ENCODE data around the gene ITPKB.

ITPKB gene

DNA sequence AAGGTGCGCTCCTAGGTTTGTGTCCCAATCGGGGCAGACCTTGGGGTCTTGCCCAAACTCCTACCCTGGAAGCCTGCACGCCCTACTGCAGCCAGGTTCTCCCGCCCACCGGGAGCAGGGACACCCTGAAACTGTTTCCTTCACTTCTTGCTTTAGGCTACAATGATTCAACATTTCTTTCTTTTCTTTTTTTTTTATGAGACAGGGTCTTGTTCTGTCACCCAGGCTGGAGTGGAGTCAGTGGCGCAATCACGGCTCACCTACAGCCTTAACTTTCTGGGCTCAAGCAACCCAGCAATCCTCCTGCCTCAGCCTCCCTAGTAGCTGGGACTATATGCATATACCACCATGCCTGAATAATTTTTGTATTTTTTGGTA, 75.8 kb downstream of the ITPKB start:
- no peak for DNase-seq

GRCh38 chr1:226662642-226663326, 76.3 kb downstream of the ITPKB start:
- peak; percentile 69 for DNase-seq

- no peak for DNase-seq
Measured at GRCh38 chr1:226661965-226662364, 77.1 kb downstream of the ITPKB start.

DNA sequence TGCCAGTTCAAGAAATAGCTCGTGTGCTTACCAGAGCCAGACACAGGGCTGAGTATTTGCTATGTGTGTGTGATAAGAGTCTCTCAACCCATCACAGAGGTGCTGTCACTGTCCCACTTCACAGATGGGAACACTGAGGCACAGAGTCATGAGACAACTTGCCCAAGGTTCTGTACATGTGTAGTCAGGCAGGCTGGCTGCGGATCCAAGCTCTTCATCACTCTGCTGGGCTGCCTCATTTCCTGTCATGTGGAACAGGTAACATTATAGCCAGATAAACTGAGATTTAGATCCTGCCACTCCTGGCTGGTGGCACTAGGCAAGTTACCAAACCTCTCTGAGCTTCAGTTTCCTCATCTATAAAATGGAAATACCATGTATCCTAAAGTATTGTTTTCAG, 77.8 kb downstream of the ITPKB start:
- no peak for DNase-seq

GRCh38 chr1:226660410-226661182, 78.5 kb downstream of the ITPKB start:
- DNase-seq = no peak

GRCh38 chr1:226659641-226660040, 79.4 kb downstream of the ITPKB start:
- DNase-seq = no peak

DNA sequence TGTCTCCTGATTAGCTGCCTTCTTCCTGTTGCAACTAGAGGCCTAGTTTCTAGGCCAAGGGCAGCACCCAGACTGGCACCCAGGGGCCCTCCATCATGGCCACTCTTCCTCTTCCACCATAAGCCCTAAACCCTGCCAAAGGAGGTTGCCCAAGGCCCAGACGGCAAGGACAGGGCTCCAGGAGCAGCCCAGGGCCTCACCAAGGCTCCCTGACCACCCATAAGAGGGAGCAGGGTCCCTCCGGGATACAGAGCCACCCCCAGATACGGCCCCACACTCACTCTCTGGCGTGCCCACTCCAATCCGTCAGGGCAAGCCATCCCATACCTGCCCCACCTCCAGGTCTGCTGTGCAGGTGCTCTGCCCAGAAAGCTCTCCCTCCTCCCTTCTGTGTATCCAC, 79.9 kb downstream of the ITPKB start:
- DNase-seq = no peak

- no peak for DNase-seq
Measured at GRCh38 chr1:226658546-226659125, 80.4 kb downstream of the ITPKB start.

GRCh38 chr1:226657895-226658545, 81.1 kb downstream of the ITPKB start:
- no peak for DNase-seq

DNA sequence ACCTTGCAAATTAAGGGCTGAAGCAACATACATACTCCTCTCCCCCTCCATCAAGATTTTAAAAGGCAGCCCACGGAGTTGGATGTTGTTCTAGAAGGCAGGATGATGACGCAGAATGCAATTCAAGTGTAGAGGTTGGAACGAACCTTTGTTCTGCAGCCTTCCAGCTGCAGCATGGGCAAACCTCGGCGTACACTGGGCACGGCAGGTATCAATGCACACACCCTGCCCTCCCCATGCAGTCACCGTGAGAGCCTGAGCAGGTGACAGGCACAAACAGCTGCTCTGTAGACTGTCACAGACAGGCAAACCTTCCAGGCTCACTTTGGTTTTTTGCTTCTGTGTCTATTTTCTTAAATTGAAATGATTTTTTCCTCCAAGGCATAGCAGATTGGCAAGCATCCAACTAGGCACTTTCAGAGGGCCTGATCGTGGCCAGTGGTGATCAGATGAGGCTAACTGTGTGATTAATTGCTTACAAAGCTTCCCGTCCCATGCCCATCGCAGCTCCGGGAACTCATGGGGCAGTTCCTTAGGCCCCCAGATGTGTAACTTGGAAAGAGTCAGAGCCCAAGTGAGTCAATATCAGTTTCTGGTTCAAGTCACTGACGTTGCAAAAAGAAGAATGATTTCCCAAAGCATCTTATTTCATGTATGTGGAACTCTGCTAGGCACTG, 82.3 kb downstream of the ITPKB start:
- DNase-seq = no peak

DNA sequence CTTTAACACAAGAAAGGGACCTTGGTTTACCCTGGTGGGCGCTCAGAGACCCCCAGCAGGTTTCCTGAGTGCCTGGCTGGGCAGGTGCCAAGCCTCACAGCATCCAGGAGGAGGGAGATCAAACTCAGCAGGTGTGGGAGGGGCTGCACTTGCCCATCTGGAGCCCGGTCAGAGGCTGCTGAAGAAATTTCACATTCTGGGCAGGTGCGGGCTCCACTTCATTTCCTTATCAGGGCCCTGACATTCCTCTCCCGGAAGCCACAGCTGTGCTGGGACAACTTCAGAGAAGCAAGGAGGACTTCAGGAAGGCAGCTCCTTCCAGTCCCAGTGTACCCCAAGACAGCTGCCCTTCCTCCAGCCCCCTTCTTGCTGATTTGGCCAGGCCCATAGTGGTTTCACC, 82.9 kb downstream of the ITPKB start:
- no peak for DNase-seq

GRCh38 chr1:226655251-226656163, 83.6 kb downstream of the ITPKB start:
- DNase-seq = no peak

DNA sequence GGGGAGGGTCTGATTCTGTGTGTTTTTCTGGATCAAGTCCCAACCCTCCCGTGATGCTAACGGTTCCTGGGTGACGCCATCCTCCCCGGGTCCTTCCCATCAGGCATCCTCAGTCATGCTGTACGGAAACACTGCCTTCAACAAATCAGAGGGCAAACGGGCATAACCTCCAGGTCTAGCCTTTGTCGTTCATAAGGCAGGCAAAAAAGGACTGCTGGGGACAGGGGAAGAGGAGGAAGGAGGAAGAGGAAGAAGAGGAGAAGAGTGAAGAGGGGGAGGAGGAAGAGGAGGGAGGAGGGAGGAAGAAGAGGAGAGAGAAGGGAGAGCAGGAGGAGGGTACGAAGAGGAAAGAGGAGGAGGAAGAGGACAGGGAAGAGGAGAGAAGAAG, 84.4 kb downstream of the ITPKB start:
- no peak for DNase-seq

GRCh38 chr1:226654046-226654667, 84.9 kb downstream of the ITPKB start:
- DNase-seq = no peak

DNA sequence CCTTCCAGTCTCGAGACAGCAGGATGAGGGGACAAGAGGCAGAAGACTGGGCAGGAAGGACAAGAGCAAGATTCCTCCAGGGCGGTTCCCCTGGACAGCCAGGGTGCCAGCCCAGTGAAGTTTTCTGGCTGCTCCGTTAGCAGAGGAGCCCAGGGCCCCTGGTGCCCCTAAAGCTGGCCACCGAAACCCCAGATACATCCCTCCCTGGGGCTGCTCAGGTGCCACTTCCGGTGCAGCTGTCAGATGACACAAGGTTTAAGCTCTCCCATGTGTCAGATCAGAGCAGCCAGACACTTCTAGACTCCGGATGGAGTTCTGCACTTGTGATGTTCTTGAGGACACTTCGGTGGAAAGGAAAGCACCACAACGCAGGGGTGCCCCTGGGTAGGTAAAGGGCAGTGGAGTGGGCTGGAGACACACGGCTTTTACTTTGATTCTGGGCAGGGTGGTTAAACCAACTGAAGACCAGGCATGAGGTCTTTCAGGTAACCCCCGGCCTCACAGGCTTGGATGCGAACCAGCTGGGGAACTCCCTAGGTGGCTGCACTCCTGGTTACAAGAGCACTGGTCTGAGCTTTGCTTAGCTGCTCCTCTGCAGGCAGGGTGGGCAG, 85.7 kb downstream of the ITPKB start:
- DNase-seq = no peak

- DNase-seq = no peak
Measured at GRCh38 chr1:226652613-226653012, 86.5 kb downstream of the ITPKB start.

GRCh38 chr1:226651732-226652105, 87.4 kb downstream of the ITPKB start:
- DNase-seq = no peak

GRCh38 chr1:226651041-226651731, 87.9 kb downstream of the ITPKB start:
- no peak for DNase-seq

GRCh38 chr1:226650236-226650841, 88.7 kb downstream of the ITPKB start:
- DNase-seq = no peak

DNA sequence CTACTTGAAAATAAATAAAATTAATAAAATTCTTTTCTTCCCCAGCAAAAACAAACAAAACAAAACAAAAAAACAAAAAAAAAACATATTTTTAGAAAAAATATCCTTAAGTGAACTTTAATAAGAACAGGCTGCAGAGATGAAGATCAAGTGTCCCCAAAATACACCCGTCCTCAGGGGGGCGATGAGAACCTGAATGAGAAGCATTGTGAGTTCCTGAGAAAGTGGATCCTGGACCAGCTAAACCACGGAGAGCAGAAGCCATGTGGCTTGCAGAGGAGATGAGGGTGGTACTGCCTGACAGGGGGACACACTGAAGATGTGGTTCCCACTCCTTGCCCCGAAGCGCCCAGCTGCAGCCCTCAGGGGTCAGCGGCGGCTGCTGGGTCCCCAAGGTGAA, 89.3 kb downstream of the ITPKB start:
- no peak for DNase-seq

All from SIG-M5 (cell line).